Panc1 (cell line): ENCODE measurements around the gene CACNA1B.

Source experiments
- CTCF ChIP-seq: fragments of 450-650 bp; IDR thresholded peaks from 2 replicates; pipeline ENCODE4 v1.5.1; 2017; ENCODE audit warnings: mild to moderate bottlenecking
- POLR2AphosphoS5 ChIP-seq: IDR thresholded peaks from 2 replicates; pipeline ENCODE4 v1.6.1; 2012; ENCODE audit warnings: mild to moderate bottlenecking, low read depth, low read length, moderate library complexity
- TCF7L2 ChIP-seq: IDR thresholded peaks from 2 replicates; pipeline ENCODE4 v1.6.1; 2011; ENCODE audit warnings: mild to moderate bottlenecking, low read depth, low read length, inconsistent platforms

- TF ChIP-seq CTCF (no peak), POLR2AphosphoS5 (no peak), TCF7L2 (no peak)
These were observed 71.7 kb downstream of the CACNA1B start for GRCh38 chr9:137949260-137949659.
